Neural progenitor cell (in vitro differentiated cells): ENCODE measurements around the gene OCA2.

Experiments
- EZH2 ChIP-seq: fragments of 200-600 bp; sonication (generic); IDR thresholded peaks from 2 replicates; pipeline ENCODE4 v1.6.1; 2017; ENCODE audit warnings: antibody characterized with exemption, mild to moderate bottlenecking, moderate library complexity
- EZH2phosphoT487 ChIP-seq: fragments of 200-600 bp; sonication (generic); IDR thresholded peaks from 2 replicates; pipeline ENCODE4 v1.6.1; 2017; ENCODE audit warnings: antibody characterized with exemption
- TF ChIP-seq, protein P1 (sequence below): fragments of 200-600 bp; sonication (generic); IDR thresholded peaks from 2 replicates; pipeline ENCODE4 v1.5.1; 2017; ENCODE audit warnings: antibody characterized with exemption, mild to moderate bottlenecking

DNA sequence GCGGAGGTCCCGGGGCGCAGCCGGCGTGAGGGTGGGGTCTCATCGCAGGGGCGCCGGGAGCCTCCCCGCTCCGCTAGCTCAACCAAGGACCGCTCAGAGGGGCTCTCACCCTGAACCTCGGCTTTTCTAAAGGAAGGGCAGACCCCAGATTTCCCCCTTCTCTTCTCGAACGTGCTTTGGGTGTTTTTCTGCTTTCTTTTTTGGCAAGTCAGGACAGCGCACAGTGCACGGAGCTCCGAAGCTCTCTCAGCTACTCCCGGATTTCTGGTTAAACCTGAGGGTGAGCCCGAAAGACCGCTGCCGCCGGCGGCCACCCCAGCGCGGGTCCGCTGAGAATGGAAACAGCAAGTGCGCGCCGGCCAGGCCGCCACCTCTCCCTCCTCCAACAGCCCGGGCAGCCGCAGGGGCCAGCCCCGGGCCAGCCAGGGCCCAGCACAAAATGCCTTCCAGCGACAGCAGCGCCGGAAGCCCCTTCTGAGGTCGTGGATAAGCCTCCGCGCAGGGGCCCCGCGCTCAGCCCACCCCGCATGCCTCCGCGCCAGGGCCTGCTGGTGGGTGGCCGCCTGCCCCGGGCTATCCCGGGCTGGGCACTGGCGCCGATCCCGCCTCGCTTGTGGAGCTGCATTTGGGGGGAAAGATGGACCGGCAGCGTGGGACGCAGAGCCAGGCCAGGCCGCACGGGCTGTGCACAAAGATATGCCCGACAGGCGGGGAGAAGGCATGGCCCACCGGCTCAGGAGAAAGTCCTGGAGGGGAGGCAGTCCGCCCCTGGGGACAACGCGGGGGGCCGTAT lies 8.2 kb upstream of the OCA2 start:
- TF ChIP-seq, protein P1, sequence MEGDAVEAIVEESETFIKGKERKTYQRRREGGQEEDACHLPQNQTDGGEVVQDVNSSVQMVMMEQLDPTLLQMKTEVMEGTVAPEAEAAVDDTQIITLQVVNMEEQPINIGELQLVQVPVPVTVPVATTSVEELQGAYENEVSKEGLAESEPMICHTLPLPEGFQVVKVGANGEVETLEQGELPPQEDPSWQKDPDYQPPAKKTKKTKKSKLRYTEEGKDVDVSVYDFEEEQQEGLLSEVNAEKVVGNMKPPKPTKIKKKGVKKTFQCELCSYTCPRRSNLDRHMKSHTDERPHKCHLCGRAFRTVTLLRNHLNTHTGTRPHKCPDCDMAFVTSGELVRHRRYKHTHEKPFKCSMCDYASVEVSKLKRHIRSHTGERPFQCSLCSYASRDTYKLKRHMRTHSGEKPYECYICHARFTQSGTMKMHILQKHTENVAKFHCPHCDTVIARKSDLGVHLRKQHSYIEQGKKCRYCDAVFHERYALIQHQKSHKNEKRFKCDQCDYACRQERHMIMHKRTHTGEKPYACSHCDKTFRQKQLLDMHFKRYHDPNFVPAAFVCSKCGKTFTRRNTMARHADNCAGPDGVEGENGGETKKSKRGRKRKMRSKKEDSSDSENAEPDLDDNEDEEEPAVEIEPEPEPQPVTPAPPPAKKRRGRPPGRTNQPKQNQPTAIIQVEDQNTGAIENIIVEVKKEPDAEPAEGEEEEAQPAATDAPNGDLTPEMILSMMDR, result no peak
- TF ChIP-seq EZH2phosphoT487 (peak; percentile 60), EZH2 (peak; percentile 84)
